ENCODE measurements around the gene FFAR3.

DNA sequence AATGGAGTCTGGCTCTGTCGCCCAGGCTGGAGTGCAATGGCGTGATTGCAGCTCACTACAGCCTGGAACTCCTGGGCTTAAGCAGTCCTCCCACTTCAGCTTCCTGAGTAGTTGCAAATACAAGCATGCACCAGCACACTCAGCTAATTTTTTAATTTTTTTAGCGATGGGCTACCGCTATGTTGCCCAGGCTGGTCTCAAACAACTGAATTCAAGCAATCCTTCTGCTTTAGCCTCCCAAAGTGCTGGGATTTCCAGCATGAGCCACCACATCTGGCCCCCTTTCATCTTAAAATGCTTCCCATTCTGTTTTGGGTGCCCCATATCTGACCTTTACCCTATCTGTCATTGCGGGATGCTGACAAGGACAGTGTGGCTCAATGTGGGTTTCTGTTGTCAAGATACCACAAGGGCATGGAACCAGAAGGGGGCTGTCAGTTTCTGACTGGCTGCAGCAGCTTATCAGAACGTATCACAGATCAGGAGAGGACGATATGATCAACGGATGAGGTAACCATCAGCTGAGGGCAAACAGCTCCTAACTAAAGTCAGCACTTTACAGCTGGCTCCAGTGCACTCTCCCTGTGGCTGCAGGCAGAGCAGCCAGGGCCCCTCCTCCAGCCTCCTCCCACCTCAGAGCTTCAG lies 45.0 kb downstream of the FFAR3 start:
- TF ChIP-seq, protein P1, sequence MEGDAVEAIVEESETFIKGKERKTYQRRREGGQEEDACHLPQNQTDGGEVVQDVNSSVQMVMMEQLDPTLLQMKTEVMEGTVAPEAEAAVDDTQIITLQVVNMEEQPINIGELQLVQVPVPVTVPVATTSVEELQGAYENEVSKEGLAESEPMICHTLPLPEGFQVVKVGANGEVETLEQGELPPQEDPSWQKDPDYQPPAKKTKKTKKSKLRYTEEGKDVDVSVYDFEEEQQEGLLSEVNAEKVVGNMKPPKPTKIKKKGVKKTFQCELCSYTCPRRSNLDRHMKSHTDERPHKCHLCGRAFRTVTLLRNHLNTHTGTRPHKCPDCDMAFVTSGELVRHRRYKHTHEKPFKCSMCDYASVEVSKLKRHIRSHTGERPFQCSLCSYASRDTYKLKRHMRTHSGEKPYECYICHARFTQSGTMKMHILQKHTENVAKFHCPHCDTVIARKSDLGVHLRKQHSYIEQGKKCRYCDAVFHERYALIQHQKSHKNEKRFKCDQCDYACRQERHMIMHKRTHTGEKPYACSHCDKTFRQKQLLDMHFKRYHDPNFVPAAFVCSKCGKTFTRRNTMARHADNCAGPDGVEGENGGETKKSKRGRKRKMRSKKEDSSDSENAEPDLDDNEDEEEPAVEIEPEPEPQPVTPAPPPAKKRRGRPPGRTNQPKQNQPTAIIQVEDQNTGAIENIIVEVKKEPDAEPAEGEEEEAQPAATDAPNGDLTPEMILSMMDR (conservative IDR thresholded peaks at IDR 0.05 in 1 of 2, IDR thresholded peaks at IDR 0.05 in 1 of 2; ENCODE audit: low read depth in 1 of 2, low read length in 2 of 2) = no peak
- no peak for TF ChIP-seq EZH2 (IDR thresholded peaks at IDR 0.05; ENCODE audit: low read length, missing control alignments)
